ENCODE results near the gene CSK. TPM values are rescaled to one million over a fixed set of nuclear protein-coding genes. Genes with fewer than 3 reads are reported as not detected.
A peak's percentile ranks its signal among the peaks of the same experiment; 100 is the strongest.

Gene CSK
- total RNA-seq, 1 experiment from 2014 or later = 49.2 TPM

DNA sequence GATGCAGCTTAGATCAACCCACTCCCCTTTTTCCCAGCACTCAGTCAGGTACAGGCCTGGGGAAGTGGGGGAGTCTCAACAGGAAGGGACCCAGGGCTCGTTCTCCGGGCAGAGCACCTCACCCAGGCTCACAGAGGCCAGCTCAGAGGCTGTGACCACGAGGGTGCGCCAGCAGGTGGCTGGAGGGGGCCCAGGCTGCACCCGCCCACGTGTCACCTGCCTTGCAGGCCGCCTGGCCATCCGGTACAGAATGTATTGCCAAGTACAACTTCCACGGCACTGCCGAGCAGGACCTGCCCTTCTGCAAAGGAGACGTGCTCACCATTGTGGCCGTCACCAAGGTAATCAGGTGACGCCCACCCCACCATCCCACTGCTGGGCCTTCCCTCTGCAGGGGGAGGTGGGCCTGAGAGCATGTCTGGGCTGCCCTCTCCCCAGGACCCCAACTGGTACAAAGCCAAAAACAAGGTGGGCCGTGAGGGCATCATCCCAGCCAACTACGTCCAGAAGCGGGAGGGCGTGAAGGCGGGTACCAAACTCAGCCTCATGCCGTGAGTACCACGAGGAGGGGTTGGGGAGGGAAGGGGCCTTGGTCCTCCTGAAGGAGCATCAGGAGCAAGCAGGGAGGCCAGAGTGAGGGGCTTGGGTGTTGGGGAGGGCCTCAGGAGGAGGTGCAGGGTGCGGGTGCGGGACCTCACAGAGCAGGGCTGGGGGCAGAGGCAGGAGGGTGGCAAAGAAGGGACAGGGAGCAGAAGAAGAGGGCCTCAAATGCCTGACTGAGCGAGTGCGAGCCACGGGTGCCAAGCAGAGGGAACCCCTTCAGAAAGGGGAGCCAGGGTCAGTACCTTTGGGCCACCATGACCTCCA, 16.7 kb downstream of the CSK start:
- Histone ChIP-seq H3K18ac (ENCODE audit: insufficient read length, low read depth, low read length) (no peak overlapping the region), H3K27ac (ENCODE audit: insufficient read length, low read depth, low read length) (no peak overlapping the region), H4K8ac (replicated peaks; ENCODE audit: insufficient read length, low read depth, low read length) (no peak overlapping the region), H2AK5ac (ENCODE audit: insufficient read length, low read length) (no peak overlapping the region), H3K56ac (ENCODE audit: insufficient read length, low read depth, low read length) (no peak overlapping the region), H2BK120ac (ENCODE audit: low read depth, low read length, poor library complexity, severe bottlenecking) (no peak overlapping the region), H3K14ac (ENCODE audit: insufficient read depth, low read length) (no peak overlapping the region), H3K9me3 (ENCODE audit: control insufficient read depth, low read depth, low read length) (no peaks in the 10 kb centered on the region), H3K4ac (ENCODE audit: low read depth, low read length) (no peak overlapping the region), H3K79me1 (ENCODE audit: insufficient read depth, low read depth, low read length, poor library complexity, severe bottlenecking) (no peaks in the 10 kb centered on the region), H4K91ac (ENCODE audit: insufficient read length, low read depth, low read length) (no peak overlapping the region), H2BK5ac (ENCODE audit: insufficient read length, low read length) (no peak overlapping the region), H2AFZ (ENCODE audit: low read length) (no peak overlapping the region), H3K27me3 (ENCODE audit: insufficient read depth, low read length) (no peaks in the 10 kb centered on the region), H3T11ph (ENCODE audit: low read length) (no peak overlapping the region), H2BK15ac (ENCODE audit: low read depth, low read length) (no peak overlapping the region), H3K9ac (ENCODE audit: extremely low read depth, insufficient read length, low read length) (no peak overlapping the region), H3K4me1 (ENCODE audit: insufficient read depth, low read length) (no peaks in the 10 kb centered on the region), H2BK20ac (ENCODE audit: low read depth, low read length, poor library complexity, severe bottlenecking) (no peak overlapping the region), H3K23ac (ENCODE audit: insufficient read length, low read depth, low read length) (no peak overlapping the region), H3K79me2 (ENCODE audit: insufficient read depth, low read length) (no peaks in the 10 kb centered on the region), H2BK12ac (ENCODE audit: insufficient read length, low read depth, low read length) (no peak overlapping the region), H3K4me2 (ENCODE audit: insufficient read depth, insufficient read length, low read length) (no peak overlapping the region), H3K23me2 (ENCODE audit: insufficient read length, low read depth, low read length, poor library complexity, severe bottlenecking) (no peaks in the 10 kb centered on the region), H4K20me1 (ENCODE audit: control insufficient read depth, insufficient read depth, insufficient read length) (no peaks in the 10 kb centered on the region), H4K5ac (ENCODE audit: insufficient read length, low read depth, low read length) (no peak overlapping the region)
- DNase-seq = no peak
- peaks cover 6 to 29% (median 28%) of the 10 kb centered on the region in 3 experiments; a peak in 5 of 7 replicates for H3K36me3 Mint-ChIP-seq (ENCODE audit: insufficient read depth in 1 of 3, low read depth in 3 of 3)
- H3K4me1 Mint-ChIP-seq = peaks cover 2 to 7% of the 10 kb centered on the region in 2 experiments
- no peaks in the 10 kb centered on the region for H3K9me3 Mint-ChIP-seq
- no CpG with 5 or more reads among the region's 25 CpGs for WGBS (ENCODE audit: extremely low coverage, insufficient read length, low lambda C conversion rate)
- H3K27me3 Mint-ChIP-seq (ENCODE audit: low read depth) = no peaks in the 10 kb centered on the region
- H3K27ac Mint-ChIP-seq = peak overlapping the region in 2 of 3 experiments; percentile 25 to 89; a peak in 2 of 7 replicates
- no peak overlapping the region for H3K4me3 Mint-ChIP-seq
- TF ChIP-seq, protein P1, sequence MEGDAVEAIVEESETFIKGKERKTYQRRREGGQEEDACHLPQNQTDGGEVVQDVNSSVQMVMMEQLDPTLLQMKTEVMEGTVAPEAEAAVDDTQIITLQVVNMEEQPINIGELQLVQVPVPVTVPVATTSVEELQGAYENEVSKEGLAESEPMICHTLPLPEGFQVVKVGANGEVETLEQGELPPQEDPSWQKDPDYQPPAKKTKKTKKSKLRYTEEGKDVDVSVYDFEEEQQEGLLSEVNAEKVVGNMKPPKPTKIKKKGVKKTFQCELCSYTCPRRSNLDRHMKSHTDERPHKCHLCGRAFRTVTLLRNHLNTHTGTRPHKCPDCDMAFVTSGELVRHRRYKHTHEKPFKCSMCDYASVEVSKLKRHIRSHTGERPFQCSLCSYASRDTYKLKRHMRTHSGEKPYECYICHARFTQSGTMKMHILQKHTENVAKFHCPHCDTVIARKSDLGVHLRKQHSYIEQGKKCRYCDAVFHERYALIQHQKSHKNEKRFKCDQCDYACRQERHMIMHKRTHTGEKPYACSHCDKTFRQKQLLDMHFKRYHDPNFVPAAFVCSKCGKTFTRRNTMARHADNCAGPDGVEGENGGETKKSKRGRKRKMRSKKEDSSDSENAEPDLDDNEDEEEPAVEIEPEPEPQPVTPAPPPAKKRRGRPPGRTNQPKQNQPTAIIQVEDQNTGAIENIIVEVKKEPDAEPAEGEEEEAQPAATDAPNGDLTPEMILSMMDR (conservative IDR thresholded peaks at IDR 0.05) = no peak

Measured in H9 (cell line).